H9 (cell line): ENCODE data around the gene DCTN3. TPM values are rescaled to one million over a fixed set of nuclear protein-coding genes. Genes with fewer than 3 reads are reported as not detected.

ENCODE experiments used
- DNase-seq: peaks from one replicate; pipeline ENCODE4 v3.0.0-alpha.2; 2017
- H2AFZ ChIP-seq: one replicate; pipeline ENCODE4 v1.6.1; 2013; ENCODE audit warnings: mild to moderate bottlenecking, low read length, control low read depth, moderate library complexity
- H2AK5ac ChIP-seq: 2 replicates; pipeline ENCODE4 v1.6.1; 2013; ENCODE audit warnings: low read length, control low read depth, mixed read lengths; ENCODE audit not compliant: insufficient read length
- H2BK120ac ChIP-seq: one replicate; pipeline ENCODE4 v1.6.1; 2013; ENCODE audit warnings: low read depth, mild to moderate bottlenecking, low read length, control low read depth, inconsistent platforms; ENCODE audit not compliant: poor library complexity, severe bottlenecking
- H2BK12ac ChIP-seq: 2 replicates; pipeline ENCODE4 v1.6.1; 2013; ENCODE audit warnings: low read length, control low read depth, mixed read lengths, low read depth; ENCODE audit not compliant: insufficient read length
- H2BK15ac ChIP-seq: 2 replicates; pipeline ENCODE4 v1.6.1; 2013; ENCODE audit warnings: low read depth, low read length, control low read depth
- H2BK20ac ChIP-seq: one replicate; pipeline ENCODE4 v1.6.1; 2013; ENCODE audit warnings: low read depth, mild to moderate bottlenecking, low read length, control low read depth, inconsistent platforms; ENCODE audit not compliant: poor library complexity, severe bottlenecking
- H2BK5ac ChIP-seq: 2 replicates; pipeline ENCODE4 v1.6.1; 2013; ENCODE audit warnings: low read length, control low read depth, mixed read lengths; ENCODE audit not compliant: insufficient read length
- H3K14ac ChIP-seq: 2 replicates; pipeline ENCODE4 v1.6.1; 2013; ENCODE audit warnings: low read length, control low read depth; ENCODE audit not compliant: insufficient read depth
- H3K18ac ChIP-seq: 2 replicates; pipeline ENCODE4 v1.6.1; 2013; ENCODE audit warnings: low read depth, mild to moderate bottlenecking, mixed read lengths, low read length, control low read depth; ENCODE audit not compliant: insufficient read length
- H3K23ac ChIP-seq: 2 replicates; pipeline ENCODE4 v1.6.1; 2013; ENCODE audit warnings: low read length, control low read depth, mixed read lengths, low read depth; ENCODE audit not compliant: insufficient read length
- H3K23me2 ChIP-seq: 2 replicates; pipeline ENCODE4 v1.6.1; 2013; ENCODE audit warnings: low read depth, mild to moderate bottlenecking, mixed read lengths, low read length, control low read depth; ENCODE audit not compliant: insufficient read length, poor library complexity, severe bottlenecking
- H3K27ac ChIP-seq: 2 replicates; pipeline ENCODE4 v1.5.1; 2013; ENCODE audit warnings: low read length, control low read depth, mixed read lengths, low read depth; ENCODE audit not compliant: insufficient read length
- H3K27me3 ChIP-seq: 2 replicates; pipeline ENCODE4 v1.6.1; 2013; ENCODE audit warnings: low read length, control low read depth, inconsistent platforms; ENCODE audit not compliant: insufficient read depth
- H3K4ac ChIP-seq: 2 replicates; pipeline ENCODE4 v1.6.1; 2013; ENCODE audit warnings: low read depth, mild to moderate bottlenecking, control low read depth, inconsistent platforms, low read length, moderate library complexity
- H3K4me1 ChIP-seq: 2 replicates; pipeline ENCODE4 v1.6.1; 2013; ENCODE audit warnings: low read length, control low read depth, inconsistent platforms; ENCODE audit not compliant: insufficient read depth
- H3K4me2 ChIP-seq: 2 replicates; pipeline ENCODE4 v1.6.1; 2013; ENCODE audit warnings: low read length, control low read depth, mixed read lengths; ENCODE audit not compliant: insufficient read length, insufficient read depth
- H3K56ac ChIP-seq: 2 replicates; pipeline ENCODE4 v1.6.1; 2013; ENCODE audit warnings: low read depth, mild to moderate bottlenecking, mixed read lengths, low read length, control low read depth; ENCODE audit not compliant: insufficient read length
- H3K79me1 ChIP-seq: 2 replicates; pipeline ENCODE4 v1.6.1; 2013; ENCODE audit warnings: low read depth, mild to moderate bottlenecking, moderate library complexity, low read length, control low read depth, inconsistent platforms; ENCODE audit not compliant: insufficient read depth, poor library complexity, severe bottlenecking
- H3K79me2 ChIP-seq: 2 replicates; pipeline ENCODE4 v1.6.1; 2013; ENCODE audit warnings: low read length, control low read depth, inconsistent platforms; ENCODE audit not compliant: insufficient read depth
- H3K9ac ChIP-seq: 2 replicates; pipeline ENCODE4 v1.6.1; 2013; ENCODE audit warnings: low read length, control low read depth, mixed read lengths; ENCODE audit not compliant: insufficient read length; ENCODE audit errors: extremely low read depth
- H3K9me3 ChIP-seq: one replicate; pipeline ENCODE4 v1.6.1; 2013; ENCODE audit warnings: low read depth, low read length, inconsistent platforms; ENCODE audit not compliant: control insufficient read depth
- H3T11ph ChIP-seq: one replicate; pipeline ENCODE4 v1.6.1; 2013; ENCODE audit warnings: mild to moderate bottlenecking, low read length, control low read depth, inconsistent platforms
- H4K20me1 ChIP-seq: one replicate; pipeline ENCODE4 v1.6.1; 2013; ENCODE audit not compliant: control insufficient read depth, insufficient read length, insufficient read depth
- H4K5ac ChIP-seq: 2 replicates; pipeline ENCODE4 v1.6.1; 2013; ENCODE audit warnings: low read depth, mild to moderate bottlenecking, mixed read lengths, low read length, control low read depth; ENCODE audit not compliant: insufficient read length
- H4K8ac ChIP-seq: replicated peaks from 2 replicates; pipeline ENCODE4 v1.6.1; 2013; ENCODE audit warnings: low read length, control low read depth, mixed read lengths, low read depth; ENCODE audit not compliant: insufficient read length
- H4K91ac ChIP-seq: 2 replicates; pipeline ENCODE4 v1.6.1; 2013; ENCODE audit warnings: low read depth, mild to moderate bottlenecking, moderate library complexity, mixed read lengths, low read length, control low read depth; ENCODE audit not compliant: insufficient read length
- H3K27ac Mint-ChIP-seq, 3 experiments: 2 replicates in 2 of 3; 3 replicates in 1 of 3; pipeline ENCODE4 v1.8.0; 2020 to 2021; ENCODE audit warnings: mixed read lengths in 3 of 3, mild to moderate bottlenecking in 1 of 3, moderate library complexity in 1 of 3
- H3K27me3 Mint-ChIP-seq: 2 replicates; pipeline ENCODE4 v1.8.0; 2021; ENCODE audit warnings: low read depth, mild to moderate bottlenecking, moderate library complexity, mixed read lengths
- H3K36me3 Mint-ChIP-seq, 3 experiments: 2 replicates in 2 of 3; 3 replicates in 1 of 3; pipeline ENCODE4 v1.8.0; 2020 to 2021; ENCODE audit warnings: low read depth in 3 of 3, mixed read lengths in 3 of 3; ENCODE audit not compliant: insufficient read depth in 1 of 3
- H3K4me1 Mint-ChIP-seq, 2 experiments: 2 replicates each; pipeline ENCODE4 v1.8.0; 2020; ENCODE audit warnings: mixed read lengths in 2 of 2
- H3K4me3 Mint-ChIP-seq, 2 experiments: 2 replicates in 1 of 2; 3 replicates in 1 of 2; pipeline ENCODE4 v1.8.0; 2020 to 2021; ENCODE audit warnings: mild to moderate bottlenecking in 2 of 2, mixed read lengths in 2 of 2, moderate library complexity in 1 of 2
- H3K9me3 Mint-ChIP-seq, 2 experiments: 2 replicates in 1 of 2; 3 replicates in 1 of 2; pipeline ENCODE4 v1.8.0; 2020; ENCODE audit warnings: mild to moderate bottlenecking in 2 of 2, mixed read lengths in 2 of 2, moderate library complexity in 1 of 2
- CTCF ChIP-seq: fragments of 200-600 bp; sonication (generic); conservative IDR thresholded peaks from 3 replicates; pipeline ENCODE4 v1.8.0; 2021; ENCODE audit warnings: antibody characterized with exemption, mild to moderate bottlenecking
- WGBS: extraction: QIAGEN DNeasy Blood & Tissue Kit; methylation state at CpG from one replicate; pipeline ENCODE4 v1.1.7; 2013; ENCODE audit warnings: missing lambda C conversion rate, low lambda C conversion rate, mixed read lengths; ENCODE audit not compliant: insufficient read length; ENCODE audit errors: extremely low coverage; 5-methylcytosine and 5-hydroxymethylcytosine counted together
- total RNA-seq: library from RNA; stranded (reverse); gene quantifications from 2 replicates; pipeline ENCODE4 v1.2.1, GENCODE V29; 2021

The DCTN3 gene
- total RNA-seq, 1 experiment from 2014 or later, result 40.0 TPM

GRCh38 chr9:34574571-34574970, 45.7 kb downstream of the DCTN3 start:
- H3K4me1 Mint-ChIP-seq, result peaks cover 47 to 59% of the 10 kb centered on the region in 2 experiments
- Histone ChIP-seq H4K8ac (no peak overlapping the region), H3K23ac (no peak overlapping the region), H2BK5ac (no peak overlapping the region), H4K5ac (no peak overlapping the region), H3K23me2 (peaks cover 7% of the 10 kb centered on the region), H3K18ac (no peak overlapping the region), H3K4ac (no peak overlapping the region), H3K27me3 (peaks cover 15% of the 10 kb centered on the region), H3K4me1 (peaks cover 12% of the 10 kb centered on the region), H2AFZ (no peak overlapping the region), H4K20me1 (peaks cover 4% of the 10 kb centered on the region), H3K56ac (no peak overlapping the region), H2BK12ac (no peak overlapping the region), H3K79me2 (no peaks in the 10 kb centered on the region), H2BK15ac (no peak overlapping the region), H2AK5ac (no peak overlapping the region), H3K14ac (no peak overlapping the region; the same call in 1 of the 2 replicates), H3K9ac (no peak overlapping the region), H3T11ph (no peak overlapping the region), H2BK20ac (no peak overlapping the region), H4K91ac (no peak overlapping the region), H3K4me2 (no peak overlapping the region), H3K79me1 (no peaks in the 10 kb centered on the region), H3K27ac (no peak overlapping the region), H2BK120ac (no peak overlapping the region), H3K9me3 (no peaks in the 10 kb centered on the region)
- H3K36me3 Mint-ChIP-seq, result no peaks in the 10 kb centered on the region
- WGBS, result no CpG with 5 or more reads among the region's 12 CpGs
- H3K9me3 Mint-ChIP-seq, result no peaks in the 10 kb centered on the region; a peak in 1 of 5 replicates
- peaks cover 54% of the 10 kb centered on the region for H3K27me3 Mint-ChIP-seq
- H3K4me3 Mint-ChIP-seq, result no peak overlapping the region
- no peak overlapping the region for H3K27ac Mint-ChIP-seq
- DNase-seq, result no peak
- TF ChIP-seq CTCF, result no peak
